GM21717 (cell line): ENCODE results near the gene FAF1.
"Not testable (repeated sequence)": the region's sequence is repeated elsewhere in the genome, so short reads cannot be mapped to it uniquely, and the experiment has no call there.

Experiments
- ATAC-seq: cut with Tn5 transposase; IDR thresholded peaks from one replicate; pipeline ENCODE4 v1.9.1; 2021; ENCODE audit warnings: mild to moderate bottlenecking, moderate library complexity; ENCODE audit not compliant: unreplicated experiment

The FAF1 gene

DNA sequence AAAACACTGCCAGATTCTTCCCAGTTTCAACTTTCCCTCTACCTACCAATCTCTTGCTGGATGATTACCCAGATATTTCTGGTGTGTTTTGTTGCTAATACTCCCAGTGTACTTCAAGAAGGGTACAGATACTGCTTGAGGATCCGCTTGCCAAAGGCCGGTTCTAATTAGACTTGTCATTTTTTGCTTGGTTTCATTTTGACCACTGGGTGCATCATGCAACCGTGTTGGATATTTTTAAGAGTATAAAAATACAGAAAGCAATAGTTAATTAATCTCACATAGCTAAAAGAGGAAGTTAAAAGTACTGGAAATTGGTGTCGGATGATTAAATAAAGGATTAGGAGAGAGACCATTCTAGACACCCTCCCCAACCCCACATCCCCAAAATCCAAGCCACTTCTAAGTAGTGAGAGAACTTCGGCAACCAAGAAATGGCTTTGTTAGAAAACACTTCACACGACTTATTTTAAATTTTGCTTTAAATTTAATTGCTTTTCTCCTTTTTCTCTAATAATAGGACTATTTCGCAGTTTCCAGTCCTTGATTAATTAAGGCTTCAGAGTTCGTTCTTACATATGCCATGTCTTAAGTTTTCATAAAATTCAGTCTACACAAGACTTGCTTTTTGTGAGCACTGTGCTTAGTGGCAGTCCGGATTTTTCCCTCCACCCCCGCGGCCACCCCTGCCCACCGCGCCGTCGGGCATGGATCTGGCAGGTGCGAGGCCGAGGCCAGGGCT is 7.5 kb upstream of the FAF1 start:
- no peak for ATAC-seq

DNA sequence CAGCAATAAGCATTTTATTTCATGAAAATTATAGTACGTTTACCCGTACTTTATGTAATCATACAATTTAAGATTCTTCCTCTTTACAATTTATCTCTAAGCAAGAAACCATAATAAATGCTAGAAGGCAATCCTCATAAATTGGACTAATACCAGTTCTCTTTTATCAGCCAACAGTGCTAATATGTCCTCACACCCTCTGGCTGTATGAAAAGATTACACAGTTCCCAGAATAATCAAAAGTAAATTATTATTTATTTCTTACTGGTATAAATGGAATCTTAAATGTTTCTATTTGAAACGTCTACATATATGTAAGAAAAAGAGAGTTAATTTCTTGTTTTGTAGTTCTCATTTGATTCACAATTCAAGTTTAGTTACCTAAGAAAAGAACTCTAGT is 6.9 kb upstream of the FAF1 start:
- no peak for ATAC-seq

DNA sequence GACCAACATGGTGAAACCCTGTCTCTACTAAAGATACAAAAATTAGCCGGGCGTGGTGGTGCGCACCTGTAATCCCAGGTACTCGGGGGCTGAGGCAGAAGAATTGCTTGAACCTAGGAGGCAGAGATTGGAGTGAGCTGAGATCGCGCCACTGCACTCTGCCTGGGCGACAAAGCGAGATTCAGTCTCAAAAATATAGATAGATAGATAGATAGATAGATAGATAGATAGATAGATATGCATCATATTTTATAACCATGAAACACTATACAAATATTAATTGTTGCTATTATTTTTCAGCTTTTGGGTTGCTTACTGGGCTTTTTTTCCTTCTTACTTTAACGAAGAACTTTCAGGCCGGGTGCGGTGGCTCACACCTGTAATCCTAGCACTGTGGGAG is 4.8 kb upstream of the FAF1 start:
- no peak for ATAC-seq

DNA sequence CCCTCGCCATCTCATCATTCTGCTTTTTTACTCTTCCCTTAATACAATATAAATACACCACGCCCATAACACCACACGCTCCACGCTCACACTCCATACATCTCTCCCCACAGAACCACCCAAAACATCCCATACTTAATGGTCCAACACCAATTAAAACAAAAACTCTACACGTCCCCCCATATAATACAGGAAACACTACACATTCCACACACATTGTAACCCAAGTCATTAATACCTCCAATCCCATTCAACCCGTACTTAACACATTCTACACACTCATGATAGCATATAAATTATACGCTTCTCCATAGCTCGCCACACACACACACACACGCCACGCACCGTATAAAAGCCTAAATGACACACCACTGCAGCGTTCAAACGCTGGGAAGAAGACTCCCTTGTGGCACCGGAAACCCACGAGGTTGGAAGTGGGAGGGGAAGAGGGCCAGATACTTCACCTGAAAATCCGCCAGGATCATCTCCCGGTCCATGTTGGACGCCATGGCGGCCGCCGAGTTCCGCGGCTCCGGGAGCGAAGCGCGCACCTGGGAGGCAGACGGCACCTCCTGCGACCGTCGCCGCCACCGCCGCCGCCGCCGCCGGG is 659 bp downstream of the FAF1 start:
- no peak for ATAC-seq

DNA sequence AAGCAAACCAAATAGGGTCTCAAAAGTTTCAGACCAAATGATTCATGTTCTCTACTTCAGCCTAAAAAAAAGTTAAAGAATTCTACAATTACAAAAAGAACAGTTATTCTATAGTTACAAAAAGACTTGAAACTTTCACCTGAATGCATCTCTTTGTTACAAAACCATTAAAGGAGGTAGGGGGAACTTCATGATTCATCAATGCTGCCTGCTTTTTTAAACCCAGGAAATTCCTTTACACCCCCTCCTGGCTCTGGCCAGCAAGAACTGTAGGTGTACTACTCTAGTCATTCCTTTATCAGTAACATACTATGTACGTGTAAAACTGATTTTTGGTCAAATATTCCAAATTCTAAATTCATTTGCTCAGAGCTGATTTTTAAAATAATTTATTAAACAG is 5.0 kb downstream of the FAF1 start:
- no peak for ATAC-seq

DNA sequence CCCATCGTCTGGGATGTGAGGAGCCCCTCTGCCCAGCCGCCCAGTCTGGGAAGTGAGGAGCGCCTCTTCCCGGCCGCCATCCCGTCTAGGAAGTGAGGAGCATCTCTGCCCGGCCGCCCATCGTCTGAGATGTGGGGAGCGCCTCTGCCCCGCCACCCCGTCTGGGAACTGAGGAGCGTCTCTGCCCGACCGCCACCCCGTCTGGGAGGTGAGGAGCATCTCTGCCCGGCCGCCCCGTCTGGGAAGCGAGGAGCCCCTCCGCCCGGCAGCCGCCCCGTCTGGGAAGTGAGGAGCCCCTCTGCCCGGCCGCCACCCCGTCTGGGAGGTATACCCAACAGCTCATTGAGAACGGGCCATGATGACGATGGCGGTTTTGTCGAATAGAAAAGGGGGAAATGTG is 7.5 kb downstream of the FAF1 start:
- ATAC-seq = not testable (repeated sequence)

DNA sequence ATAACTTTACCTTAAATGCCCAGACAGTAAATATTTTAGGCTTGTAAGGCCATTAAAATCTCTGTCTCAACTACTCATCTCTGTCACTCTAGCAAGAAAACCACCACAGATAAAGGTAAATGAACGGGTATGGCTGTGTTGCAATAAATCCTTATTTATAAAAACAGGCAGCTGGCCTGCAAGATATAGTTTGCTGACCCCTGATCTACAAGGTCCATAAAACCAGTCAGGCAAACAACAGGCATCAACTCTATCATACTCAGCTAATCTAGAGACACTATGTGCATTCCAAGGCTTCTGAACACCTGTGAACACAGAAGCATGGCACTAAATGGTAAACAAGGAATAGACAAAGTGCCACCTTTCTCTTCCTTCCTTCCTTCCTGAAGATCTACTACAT is 9.7 kb downstream of the FAF1 start:
- no peak for ATAC-seq

DNA sequence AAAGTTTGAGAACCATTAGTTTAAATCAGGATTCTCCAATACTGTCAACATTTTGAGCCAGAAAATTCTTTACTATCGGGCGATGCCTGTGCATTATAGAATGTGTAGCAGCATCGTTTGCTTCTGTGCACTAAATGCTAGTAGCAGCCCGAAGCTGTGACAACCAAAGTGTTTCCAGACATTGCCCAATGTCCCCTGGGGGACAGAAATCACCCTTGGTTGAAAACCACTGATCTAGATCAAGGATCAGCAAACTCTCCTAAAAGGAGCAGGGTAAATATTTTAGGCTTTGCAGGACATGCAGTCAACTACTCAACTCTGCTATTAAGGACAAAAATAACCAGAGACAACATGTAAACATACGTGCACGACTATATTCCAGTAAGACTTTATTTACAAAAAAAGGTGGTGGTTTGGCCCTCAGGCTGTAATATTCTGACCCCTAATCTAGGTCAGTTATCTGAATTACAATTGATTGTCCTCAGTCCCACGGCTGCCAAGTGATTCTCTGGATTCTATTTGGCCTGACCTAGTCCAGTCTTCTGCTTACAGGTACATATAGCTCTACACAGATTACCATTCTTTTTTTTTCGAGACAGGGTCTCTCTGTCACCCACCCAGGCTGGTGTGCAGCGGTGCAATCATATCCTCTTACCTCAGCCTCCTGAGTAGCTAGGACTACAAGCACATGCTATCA is 10.6 kb downstream of the FAF1 start:
- no peak for ATAC-seq

DNA sequence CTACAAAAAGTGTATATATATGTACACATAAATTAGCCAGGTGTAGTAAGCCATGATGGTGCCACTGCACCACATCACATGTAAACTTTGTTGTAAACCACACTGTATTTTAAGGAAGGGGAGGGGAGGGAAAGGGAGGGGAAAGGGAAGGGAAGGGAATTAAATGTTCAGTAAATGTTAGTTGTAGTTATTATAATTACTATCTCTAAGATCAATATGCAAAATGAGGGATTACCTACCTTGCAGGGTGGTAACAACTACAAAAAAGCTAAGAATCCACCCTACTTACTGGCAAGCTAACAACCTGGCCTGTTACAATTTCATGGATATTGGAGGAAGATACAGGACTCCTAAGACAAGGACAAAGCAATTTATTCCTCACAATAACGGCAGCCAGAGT is 17.7 kb downstream of the FAF1 start:
- ATAC-seq = no peak

DNA sequence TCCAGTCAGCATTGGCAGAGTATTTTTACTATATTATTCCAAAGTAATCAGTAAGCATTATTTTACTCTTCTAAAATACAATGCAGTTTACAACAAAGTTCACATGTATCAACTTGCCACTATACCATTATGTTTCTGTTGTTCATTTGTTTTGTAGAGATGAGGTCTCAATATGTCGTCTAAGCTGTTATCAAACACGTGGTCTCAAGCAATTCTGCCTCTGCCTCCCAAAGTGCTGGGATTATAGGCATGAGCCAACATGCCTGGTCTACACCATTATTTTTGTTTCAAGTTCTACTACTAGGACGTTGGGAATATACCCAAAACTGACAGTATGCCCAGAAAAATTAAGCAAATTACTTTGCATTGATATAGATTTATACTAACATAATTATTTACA is 19.8 kb downstream of the FAF1 start:
- no peak for ATAC-seq

DNA sequence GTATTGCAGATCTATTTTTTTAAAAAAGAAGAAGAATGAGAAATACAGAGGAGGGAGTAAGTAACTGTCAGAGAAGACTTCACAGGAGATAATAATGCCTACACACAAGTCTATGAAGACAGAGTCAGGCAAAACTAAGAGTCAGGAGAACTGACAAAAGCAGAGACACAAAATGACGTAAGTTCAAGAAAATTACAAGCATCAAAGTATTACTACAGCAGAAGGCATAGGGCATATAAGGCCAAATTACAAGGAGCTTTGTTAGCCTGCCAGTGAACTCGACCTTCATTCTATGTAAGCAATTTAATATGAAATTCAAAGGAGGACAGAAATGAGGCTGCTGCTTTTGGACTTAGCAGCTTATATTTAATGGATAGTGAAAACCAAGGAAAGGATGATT is 23.7 kb downstream of the FAF1 start:
- no peak for ATAC-seq

DNA sequence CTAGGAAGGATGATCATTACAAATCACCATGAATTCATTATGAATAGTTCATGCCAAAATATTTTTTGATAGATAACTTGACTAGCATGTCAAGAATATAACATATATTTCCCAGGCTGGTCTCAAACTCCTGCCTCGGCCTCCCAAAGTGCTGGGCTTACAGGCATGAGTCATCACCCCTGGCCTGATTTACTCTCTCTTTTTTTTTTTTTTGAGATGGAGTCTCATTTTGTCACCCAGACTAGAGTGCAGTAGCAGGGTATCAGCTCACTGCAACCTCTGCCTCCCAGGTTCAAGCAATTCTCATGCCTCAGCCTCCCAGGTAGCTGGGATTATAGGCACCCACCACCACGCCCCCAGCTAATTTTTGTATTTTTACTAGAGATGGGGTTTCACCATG is 24.8 kb downstream of the FAF1 start:
- not testable (repeated sequence) for ATAC-seq

DNA sequence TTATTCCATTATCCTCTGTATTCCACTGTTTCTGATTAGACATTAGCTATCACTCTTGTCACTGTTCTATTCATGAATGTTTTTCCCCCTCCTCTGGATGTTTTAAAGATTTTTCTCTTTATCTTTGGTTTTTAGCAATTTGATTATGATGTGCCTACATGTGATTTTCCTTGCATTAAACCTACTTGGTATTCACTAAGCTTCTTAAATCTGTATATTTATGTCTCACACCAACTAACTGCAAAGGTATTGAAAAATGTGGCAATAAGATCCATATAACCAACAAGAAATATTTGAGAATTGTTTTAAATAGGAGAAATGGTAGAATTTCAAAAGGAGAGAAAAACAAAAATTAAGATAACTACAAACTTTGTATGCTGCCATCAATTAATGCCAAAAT is 25.2 kb downstream of the FAF1 start:
- ATAC-seq = no peak

DNA sequence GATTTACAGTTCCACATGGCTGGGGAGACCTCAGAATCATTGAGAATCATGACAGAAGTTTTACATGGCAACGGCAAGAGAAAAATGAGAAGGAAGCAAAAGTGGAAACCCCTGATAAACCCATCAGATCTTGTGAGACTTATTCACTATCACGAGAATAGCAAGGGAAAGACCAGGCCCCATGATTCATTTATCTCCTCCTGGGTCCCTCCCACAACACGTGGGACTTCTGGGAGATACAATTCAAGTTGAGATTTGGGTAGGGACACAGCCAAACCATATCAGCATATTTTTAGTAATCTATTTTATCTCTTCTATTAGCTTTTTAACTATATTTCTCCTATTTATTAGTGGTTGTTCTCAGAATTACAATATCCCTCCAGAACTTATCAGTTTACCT is 26.3 kb downstream of the FAF1 start:
- ATAC-seq = not testable (repeated sequence)

DNA sequence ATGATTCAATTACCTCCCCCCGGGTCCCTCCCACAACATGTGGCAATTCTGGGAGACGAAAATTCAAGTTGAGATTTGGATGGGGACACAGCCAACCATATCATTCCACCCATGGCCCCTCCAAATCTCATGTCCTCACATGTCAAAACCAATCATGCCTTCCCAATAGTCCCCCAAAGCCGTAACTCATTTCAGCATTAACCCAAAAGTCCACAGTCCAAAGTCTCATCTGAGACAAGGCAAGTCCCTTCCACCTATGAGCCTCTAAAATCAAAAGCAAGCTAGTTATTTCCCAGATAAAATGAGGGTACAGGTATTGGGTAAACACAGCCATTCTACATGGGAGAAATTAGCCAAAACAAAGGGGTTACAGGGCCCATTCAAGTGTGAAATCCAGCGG is 28.0 kb downstream of the FAF1 start:
- ATAC-seq = not testable (repeated sequence)

DNA sequence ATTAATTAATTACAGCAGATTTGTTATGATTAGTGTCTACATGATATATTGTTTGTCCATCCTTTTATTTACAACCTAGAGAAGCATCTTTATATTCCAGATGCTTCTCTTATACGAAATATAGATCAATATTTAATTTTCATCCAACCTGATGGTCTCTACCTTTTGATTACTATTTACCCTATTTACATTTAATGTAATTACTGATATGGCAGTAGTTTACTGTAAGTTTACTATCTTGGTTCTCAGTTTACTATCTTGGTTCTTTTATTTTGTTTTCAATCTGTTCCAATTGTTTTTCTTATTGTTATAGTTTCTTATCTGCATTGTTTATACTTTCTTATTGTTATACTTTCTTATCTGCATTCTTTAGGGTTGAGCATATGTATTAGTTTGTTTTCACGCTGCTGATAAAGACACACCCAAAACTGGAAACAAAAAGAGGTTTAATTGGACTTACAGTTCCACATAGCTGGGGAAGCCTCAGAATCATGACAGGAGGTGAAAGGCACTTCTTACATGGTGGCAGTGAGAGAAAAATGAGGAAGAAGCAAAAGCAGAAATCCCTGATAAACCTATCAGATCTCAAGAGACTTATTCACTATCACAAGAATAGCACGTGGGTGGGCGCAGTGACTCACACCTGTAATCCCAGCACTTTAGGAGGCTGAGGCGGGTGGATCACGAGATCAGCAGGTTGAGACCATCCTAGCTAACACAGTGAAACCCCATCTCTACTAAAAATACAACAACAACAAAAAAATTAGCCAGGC is 28.9 kb downstream of the FAF1 start:
- no peak for ATAC-seq

DNA sequence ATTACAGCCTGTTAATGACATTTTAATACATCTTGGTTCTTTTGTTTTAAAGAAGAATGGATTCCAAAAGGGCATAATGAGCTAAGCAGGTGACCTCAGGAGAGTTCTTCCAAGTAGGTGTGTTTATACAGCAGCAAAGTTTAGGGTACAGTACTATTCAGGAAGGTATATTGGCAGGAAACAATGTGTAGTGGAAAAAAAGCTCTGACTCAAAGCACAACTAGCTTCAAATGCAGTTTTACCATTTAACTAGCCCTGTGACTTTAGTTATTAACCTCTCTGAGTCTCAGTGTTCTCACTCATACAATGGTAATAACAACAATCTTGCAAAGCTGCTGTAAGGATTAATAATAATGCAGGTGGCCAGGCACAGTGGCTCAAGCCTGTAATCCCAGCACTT is 29.9 kb downstream of the FAF1 start:
- no peak for ATAC-seq

DNA sequence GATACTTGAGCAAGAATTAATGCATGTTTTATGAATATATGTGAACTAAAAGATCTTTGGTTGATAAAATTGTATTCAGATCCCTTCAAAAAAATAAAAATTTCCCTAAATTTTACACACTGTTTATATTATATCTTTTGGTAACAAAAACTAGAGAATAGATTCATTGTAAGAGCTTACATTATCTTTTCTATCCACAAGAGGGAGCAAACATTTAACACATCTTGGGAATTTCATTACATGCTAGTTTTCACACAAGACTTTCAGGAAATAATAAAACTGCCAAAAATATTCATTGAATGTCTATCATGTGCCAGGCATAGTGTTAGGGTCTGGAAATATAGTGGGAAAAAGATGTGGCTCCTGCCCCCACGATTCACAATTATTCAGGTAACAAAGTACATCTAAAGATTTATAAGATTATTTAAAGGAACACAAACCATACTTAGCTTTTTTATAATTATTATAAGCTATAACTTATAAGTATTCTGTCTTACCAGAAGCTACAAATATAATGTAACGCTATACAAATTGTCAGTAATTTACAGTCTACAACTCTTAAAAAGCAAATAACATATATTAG is 30.6 kb downstream of the FAF1 start:
- ATAC-seq = no peak

DNA sequence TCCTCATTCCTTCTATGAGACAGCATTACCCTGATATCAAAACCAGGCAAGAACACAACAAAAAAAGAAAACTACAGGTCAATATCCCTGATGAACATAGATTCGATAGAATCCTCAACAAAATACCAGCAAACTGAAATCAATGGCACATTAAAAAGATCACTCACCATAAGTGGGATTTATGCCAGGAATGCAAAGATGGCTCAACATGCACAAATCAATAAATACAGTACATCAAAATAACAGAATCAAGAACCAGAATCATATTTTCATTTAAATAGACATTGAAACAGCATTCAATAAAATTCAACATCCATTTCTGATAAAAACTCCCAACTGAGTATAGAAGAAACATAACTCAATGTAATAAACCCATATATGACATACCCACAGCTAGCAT is 36.5 kb downstream of the FAF1 start:
- ATAC-seq = no peak

DNA sequence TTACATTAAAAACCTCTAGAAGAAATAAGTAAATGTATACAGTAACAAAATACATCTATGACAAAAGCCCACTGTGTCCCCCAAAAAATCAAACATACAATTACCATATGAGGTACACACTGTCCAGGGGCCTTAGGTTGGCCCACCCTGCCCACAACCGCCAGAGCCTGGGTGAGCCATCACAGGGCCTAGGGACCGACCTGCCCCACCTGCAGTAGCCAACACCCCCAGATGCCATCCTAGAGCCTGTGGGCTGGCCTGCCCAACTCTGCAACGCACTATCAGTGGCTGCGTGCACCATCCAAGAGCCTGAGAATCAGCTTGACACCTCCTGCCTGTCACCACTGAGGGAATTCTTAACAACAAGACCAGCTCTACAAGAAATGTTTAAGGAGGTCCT is 39.0 kb downstream of the FAF1 start:
- ATAC-seq = no peak

DNA sequence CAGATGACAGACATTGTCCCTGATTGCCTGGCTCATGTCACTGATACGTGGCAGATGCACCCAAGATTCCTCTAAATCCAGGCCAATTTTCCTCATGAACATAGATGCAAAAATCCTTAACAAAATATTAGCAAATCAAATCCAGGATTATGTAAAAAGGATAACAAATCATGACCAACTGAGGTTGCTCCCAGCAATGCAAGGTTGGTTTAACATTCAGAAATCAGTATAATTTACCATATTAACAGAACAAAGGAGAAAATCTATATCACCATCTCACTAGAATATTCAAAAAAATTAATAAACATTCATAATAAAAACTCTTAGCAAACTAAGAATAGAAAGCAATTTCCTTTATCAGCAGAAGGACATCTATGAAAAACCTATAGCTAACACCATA is 39.7 kb downstream of the FAF1 start:
- no peak for ATAC-seq
